HepG2 (cell line): ENCODE measurements around the gene HLA-B. TPM values are rescaled to one million over a fixed set of nuclear protein-coding genes. Genes with fewer than 3 reads are reported as not detected.
A peak's percentile ranks its signal among the peaks of the same experiment; 100 is the strongest.

ENCODE experiments used
- ARID2 ChIP-seq: sonication (generic); formaldehyde crosslinking; IDR thresholded peaks from 2 replicates; pipeline ENCODE4 v1.8.1; 2022; ENCODE audit warnings: mild to moderate bottlenecking, missing genetic modification reagents, borderline replicate concordance
- ATRX ChIP-seq: sonication (generic); formaldehyde crosslinking; IDR thresholded peaks from 2 replicates; pipeline ENCODE4 v1.4.0; 2020; ENCODE audit warnings: missing genetic modification reagents, borderline replicate concordance
- KDM6A ChIP-seq: IDR thresholded peaks from 2 replicates; pipeline ENCODE4 v1.6.1; 2016; ENCODE audit warnings: low read depth
- SOX5 ChIP-seq: IDR thresholded peaks from 2 replicates; pipeline ENCODE4 v1.6.1; 2016; ENCODE audit warnings: borderline replicate concordance
- SRSF1 ChIP-seq: fragments of 200-400 bp; formaldehyde crosslinking; optimal IDR thresholded peaks from 2 replicates; pipeline ENCODE3; 2017; ENCODE audit warnings: mild to moderate bottlenecking, low read depth, low read length, moderate library complexity
- ZBTB7A ChIP-seq: sonication (generic); formaldehyde crosslinking; IDR thresholded peaks from 2 replicates; pipeline ENCODE4 v1.8.0; 2022; ENCODE audit warnings: mild to moderate bottlenecking, missing genetic modification reagents
- ZNF136 ChIP-seq: sonication (generic); formaldehyde crosslinking; IDR thresholded peaks from 2 replicates; pipeline ENCODE4 v1.8.1; 2022; ENCODE audit warnings: low read depth, mild to moderate bottlenecking, moderate library complexity, missing genetic modification reagents
- ZNF24 ChIP-seq: fragments of 450-650 bp; IDR thresholded peaks from 2 replicates; pipeline ENCODE4 v1.6.1; 2017; ENCODE audit warnings: antibody characterized with exemption, mild to moderate bottlenecking
- ZNF331 ChIP-seq: sonication (generic); formaldehyde crosslinking; IDR thresholded peaks from 2 replicates; pipeline ENCODE4 v1.4.0; 2020; ENCODE audit warnings: missing genetic modification reagents
- ZNF407 ChIP-seq: sonication (generic); formaldehyde crosslinking; IDR thresholded peaks from one replicate; pipeline ENCODE4 v1.5.1; 2020; ENCODE audit warnings: mild to moderate bottlenecking, missing genetic modification reagents; ENCODE audit errors: not compliant biosample characterization
- ZNF740 ChIP-seq: sonication (generic); formaldehyde crosslinking; IDR thresholded peaks from 2 replicates; pipeline ENCODE4 v1.4.0; 2020; ENCODE audit warnings: missing genetic modification reagents
- ZNF782 ChIP-seq: sonication (generic); formaldehyde crosslinking; IDR thresholded peaks from 2 replicates; pipeline ENCODE4 v1.4.0; 2020; ENCODE audit warnings: missing genetic modification reagents, mild to moderate bottlenecking, borderline replicate concordance
- polyA plus RNA-seq, 8 experiments: library from polyadenylated mRNA; depleted of rRNA in 3 of 8; stranded (reverse) in 7 of 8; unstranded in 1 of 8; fragments of >200 nt; fragmentation: Illumina TruSeq in 4 of 8; extraction: Trizol in 4 of 8; gene quantifications; 2 replicates each; pipeline versions ENCODE4 v1.2.1 to v1.2.3, GENCODE V29; 2011 to 2016; ENCODE audit warnings: low read depth in 4 of 8, missing spikeins in 1 of 8, mixed read lengths in 1 of 8; ENCODE audit not compliant: insufficient read depth in 1 of 8
- total RNA-seq, 5 experiments: library from RNA; depleted of rRNA; stranded (reverse); fragments of >200 nt; fragmentation: Illumina TruSeq; extraction: Trizol; gene quantifications; 2 replicates each; pipeline ENCODE4 v1.2.3, GENCODE V29; 2016; ENCODE audit warnings: low read depth in 1 of 5
- TF ChIP-seq, protein P1 (sequence below): sonication (generic); formaldehyde crosslinking; IDR thresholded peaks from 2 replicates; pipeline ENCODE4 v1.4.0; 2020; ENCODE audit warnings: mild to moderate bottlenecking, missing genetic modification reagents
- TF ChIP-seq, protein P2 (sequence below): sonication (generic); formaldehyde crosslinking; IDR thresholded peaks from 2 replicates; pipeline ENCODE4 v1.8.0; 2022; ENCODE audit warnings: missing genetic modification reagents, mild to moderate bottlenecking, moderate library complexity, borderline replicate concordance
- TF ChIP-seq, protein P3 (sequence below): sonication (generic); formaldehyde crosslinking; IDR thresholded peaks from 2 replicates; pipeline ENCODE4 v1.5.0; 2020; ENCODE audit warnings: mild to moderate bottlenecking, missing genetic modification reagents, borderline replicate concordance

HLA-B gene
- total and polyA plus RNA-seq, 2 of the 13 experiments (the other 11 are each of a cell fraction or from before 2014, with no cell fraction given): 35.3 to 88.9 TPM

DNA sequence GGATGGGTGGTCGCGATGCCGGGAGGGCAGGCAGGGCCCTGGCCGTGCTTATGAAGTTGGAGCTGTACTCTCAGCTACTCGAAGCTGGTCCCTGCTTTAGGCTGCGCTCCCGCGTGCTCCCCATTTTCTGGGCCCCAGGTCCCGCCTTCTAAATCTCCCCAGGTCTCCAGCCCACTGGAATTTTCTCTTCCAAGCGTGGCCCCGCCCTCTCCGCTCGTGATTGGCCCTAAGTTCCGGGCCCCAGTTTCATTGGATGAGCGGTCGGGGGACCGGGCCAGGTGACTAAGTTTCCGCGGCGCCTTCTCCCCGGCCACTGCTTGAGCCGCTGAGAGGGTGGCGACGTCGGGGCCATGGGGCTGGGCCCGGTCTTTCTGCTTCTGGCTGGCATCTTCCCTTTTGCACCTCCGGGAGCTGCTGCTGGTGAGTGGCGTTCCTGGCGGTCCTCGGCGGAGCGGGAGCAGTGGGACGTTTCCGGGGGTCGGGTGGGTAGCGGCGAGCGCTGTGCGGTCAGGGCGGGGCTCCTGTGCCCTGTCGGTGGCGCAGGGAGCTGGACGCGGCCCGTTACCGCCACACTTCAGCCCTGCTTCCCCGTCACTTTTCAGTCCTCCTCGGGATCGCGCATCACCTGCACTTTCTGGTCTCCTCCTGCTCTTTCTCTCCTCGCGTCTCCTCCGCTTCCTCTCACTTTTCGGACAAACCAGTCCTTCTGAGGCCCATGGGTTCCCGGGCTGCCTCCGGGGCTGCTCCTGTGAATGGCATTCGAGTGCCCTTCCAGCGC, 46.5 kb upstream of the HLA-B start, which contains the start of gene MICA (continued):
- TF ChIP-seq ZNF136 (CRISPR knock-in tag): no peak; the same call in 1 of the 2 replicates
- TF ChIP-seq ARID2 (CRISPR knock-in tag): peak; percentile 99
- TF ChIP-seq ZNF740 (CRISPR knock-in tag): peak; percentile 70
- TF ChIP-seq ZBTB7A (CRISPR knock-in tag): peak; percentile 79
- TF ChIP-seq, protein P1, sequence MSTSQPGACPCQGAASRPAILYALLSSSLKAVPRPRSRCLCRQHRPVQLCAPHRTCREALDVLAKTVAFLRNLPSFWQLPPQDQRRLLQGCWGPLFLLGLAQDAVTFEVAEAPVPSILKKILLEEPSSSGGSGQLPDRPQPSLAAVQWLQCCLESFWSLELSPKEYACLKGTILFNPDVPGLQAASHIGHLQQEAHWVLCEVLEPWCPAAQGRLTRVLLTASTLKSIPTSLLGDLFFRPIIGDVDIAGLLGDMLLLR (CRISPR knock-in tag): peak; percentile 23
- TF ChIP-seq ZNF24: no peak
- TF ChIP-seq, protein P2, sequence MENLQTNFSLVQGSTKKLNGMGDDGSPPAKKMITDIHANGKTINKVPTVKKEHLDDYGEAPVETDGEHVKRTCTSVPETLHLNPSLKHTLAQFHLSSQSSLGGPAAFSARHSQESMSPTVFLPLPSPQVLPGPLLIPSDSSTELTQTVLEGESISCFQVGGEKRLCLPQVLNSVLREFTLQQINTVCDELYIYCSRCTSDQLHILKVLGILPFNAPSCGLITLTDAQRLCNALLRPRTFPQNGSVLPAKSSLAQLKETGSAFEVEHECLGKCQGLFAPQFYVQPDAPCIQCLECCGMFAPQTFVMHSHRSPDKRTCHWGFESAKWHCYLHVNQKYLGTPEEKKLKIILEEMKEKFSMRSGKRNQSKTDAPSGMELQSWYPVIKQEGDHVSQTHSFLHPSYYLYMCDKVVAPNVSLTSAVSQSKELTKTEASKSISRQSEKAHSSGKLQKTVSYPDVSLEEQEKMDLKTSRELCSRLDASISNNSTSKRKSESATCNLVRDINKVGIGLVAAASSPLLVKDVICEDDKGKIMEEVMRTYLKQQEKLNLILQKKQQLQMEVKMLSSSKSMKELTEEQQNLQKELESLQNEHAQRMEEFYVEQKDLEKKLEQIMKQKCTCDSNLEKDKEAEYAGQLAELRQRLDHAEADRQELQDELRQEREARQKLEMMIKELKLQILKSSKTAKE: no peak
- TF ChIP-seq ATRX (CRISPR knock-in tag): no peak
- peak; percentile 34; the same call in 1 of the 2 replicates for TF ChIP-seq KDM6A (CRISPR knock-in tag)
- 0 out of 2 replicates have a peak, but pooled peaks have one; percentile 91 for TF ChIP-seq ZNF782 (CRISPR knock-in tag)
- TF ChIP-seq SOX5 (CRISPR knock-in tag): peak; percentile 26; the same call in 1 of the 2 replicates
- TF ChIP-seq, protein P3, sequence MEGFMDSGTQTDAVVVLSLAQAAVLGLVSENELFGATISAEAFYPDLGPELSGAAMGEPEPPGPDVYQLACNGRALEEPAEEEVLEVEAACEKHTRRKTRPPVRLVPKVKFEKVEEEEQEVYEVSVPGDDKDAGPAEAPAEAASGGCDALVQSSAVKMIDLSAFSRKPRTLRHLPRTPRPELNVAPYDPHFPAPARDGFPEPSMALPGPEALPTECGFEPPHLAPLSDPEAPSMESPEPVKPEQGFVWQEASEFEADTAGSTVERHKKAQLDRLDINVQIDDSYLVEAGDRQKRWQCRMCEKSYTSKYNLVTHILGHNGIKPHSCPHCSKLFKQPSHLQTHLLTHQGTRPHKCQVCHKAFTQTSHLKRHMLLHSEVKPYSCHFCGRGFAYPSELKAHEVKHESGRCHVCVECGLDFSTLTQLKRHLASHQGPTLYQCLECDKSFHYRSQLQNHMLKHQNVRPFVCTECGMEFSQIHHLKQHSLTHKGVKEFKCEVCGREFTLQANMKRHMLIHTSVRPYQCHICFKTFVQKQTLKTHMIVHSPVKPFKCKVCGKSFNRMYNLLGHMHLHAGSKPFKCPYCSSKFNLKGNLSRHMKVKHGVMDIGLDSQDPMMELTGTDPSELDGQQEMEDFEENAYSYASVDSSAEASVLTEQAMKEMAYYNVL (CRISPR knock-in tag): peak; percentile 79; the same call in 1 of the 2 replicates
- TF ChIP-seq ZNF331 (CRISPR knock-in tag): peak; percentile 86
- peak; percentile 76 for TF ChIP-seq ZNF407 (CRISPR knock-in tag)
- peak; percentile 82 for TF ChIP-seq SRSF1
